HG03439 (cell line): Measurements from ENCODE around the gene GRIN3B.

Source experiments
- ATAC-seq: cut with Tn5 transposase; IDR thresholded peaks from one replicate; pipeline ENCODE4 v1.9.1; 2021; ENCODE audit warnings: mild to moderate bottlenecking, moderate library complexity; ENCODE audit not compliant: unreplicated experiment

The GRIN3B gene

DNA sequence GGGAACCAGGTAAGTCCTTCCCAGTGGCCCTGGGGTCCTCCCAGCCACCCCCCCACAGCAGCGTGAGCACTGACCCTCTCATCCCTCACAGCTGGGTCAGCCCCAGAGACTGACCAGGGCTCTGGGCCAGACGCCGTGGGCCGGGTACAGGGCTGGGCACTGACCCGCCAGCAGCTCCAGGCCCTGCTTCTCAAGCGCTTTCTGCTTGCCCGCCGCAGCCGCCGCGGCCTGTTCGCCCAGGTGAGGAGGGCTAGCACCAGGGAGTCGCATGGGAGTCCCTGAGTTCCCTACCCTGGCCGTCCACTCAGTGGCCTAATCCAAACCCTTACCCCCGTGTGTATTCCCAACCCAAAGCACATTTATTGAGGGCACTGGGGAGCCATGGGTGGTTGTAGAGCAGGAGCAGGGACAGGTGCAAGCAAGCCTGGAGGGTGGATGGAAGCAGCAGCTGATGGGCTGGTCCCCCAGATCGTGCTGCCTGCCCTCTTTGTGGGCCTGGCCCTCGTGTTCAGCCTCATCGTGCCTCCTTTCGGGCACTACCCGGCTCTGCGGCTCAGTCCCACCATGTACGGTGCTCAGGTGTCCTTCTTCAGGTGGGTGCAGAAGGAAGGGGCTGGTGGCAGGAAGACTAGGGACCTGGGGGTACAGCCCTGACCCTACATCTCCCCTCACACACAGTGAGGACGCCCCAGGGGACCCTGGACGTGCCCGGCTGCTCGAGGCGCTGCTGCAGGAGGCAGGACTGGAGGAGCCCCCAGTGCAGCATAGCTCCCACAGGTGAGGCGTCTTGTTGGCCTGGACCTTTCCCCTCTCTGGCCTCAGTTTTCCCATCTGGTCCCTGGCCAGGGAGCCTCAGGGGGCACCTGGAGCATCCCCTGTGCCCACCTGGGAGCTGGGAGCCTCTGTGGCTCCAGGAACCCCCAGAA, 54.1 kb downstream of the GRIN3B start:
- ATAC-seq = no peak

DNA sequence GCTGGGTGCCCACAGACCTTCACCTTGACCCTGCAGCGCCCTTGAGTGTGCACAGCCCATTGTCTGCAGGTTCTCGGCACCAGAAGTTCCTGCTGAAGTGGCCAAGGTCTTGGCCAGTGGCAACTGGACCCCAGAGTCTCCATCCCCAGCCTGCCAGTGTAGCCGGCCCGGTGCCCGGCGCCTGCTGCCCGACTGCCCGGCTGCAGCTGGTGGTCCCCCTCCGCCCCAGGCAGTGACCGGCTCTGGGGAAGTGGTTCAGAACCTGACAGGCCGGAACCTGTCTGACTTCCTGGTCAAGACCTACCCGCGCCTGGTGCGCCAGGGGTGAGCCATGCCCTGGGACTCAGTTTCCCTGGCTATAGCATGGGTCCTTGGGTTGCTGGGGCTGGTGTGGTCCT, 54.8 kb downstream of the GRIN3B start:
- ATAC-seq = no peak

DNA sequence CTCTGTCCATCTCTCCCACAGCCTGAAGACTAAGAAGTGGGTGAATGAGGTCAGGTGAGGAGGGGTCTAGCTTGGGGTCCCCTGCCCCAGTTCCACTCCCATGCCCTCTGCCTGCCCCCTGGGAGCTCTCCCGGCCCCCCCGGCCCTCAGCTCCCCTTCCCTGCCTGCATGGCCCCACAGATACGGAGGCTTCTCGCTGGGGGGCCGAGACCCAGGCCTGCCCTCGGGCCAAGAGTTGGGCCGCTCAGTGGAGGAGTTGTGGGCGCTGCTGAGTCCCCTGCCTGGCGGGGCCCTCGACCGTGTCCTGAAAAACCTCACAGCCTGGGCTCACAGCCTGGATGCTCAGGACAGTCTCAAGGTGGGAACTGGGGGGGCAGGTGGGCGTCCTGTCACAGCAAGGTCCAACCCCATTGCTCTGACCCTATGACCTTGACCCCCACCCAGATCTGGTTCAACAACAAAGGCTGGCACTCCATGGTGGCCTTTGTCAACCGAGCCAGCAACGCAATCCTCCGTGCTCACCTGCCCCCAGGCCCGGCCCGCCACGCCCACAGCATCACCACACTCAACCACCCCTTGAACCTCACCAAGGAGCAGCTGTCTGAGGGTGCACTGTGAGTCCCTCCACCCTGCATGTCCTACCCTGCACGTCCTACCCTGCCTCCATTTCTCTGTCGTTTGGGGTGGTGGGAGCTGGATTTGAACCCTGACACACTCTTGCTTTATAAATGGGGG, 55.8 kb downstream of the GRIN3B start:
- ATAC-seq = no peak

DNA sequence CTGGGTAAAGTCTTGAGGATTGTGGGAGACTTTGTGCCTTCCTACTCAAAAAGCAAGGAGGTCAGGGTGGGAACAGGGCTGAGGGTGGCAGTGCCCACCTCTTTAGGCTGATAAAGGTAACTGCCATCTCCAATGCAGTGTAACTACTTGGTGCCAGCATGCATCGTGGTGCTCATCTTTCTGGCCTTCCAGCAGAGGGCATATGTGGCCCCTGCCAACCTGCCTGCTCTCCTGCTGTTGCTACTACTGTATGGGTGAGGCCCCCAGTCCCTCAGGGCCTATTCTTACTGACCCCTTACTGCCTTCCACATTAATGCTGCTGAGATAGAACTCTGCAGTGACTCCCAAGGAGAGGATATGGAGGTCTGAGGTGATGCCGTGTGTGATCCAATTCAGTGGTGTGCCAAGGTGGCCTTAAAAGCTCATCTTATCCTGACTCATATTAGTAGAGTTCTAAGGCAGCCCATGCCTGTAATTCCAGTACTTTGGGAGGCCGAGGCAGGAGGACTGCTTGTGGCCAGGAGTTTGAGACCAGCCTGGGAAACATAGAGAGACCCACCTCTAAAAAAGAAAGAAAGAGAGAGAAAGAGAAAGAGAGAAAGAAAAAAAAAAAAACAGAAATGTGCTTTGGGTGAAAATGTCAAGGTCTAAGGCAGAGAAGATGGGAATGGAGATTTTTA, 57.1 kb downstream of the GRIN3B start:
- ATAC-seq = no peak

DNA sequence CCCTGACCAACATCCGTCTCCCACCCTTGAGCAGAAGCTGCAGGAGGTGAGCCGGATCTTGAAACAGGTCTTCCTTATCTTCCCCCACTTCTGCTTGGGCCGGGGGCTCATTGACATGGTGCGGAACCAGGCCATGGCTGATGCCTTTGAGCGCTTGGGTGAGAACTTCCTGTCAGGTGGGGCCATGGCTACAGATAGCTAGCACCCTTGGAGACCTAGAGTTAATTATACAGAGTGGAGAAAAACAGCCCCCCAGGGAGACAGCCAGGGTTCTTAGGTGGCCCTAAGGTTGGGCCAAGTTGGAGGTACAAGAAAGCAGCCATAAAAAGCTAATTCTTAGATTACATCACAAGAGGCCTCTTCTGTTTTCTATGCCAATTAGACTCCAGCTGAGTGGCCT, 57.9 kb downstream of the GRIN3B start:
- ATAC-seq = no peak
